HL-60 (cell line): ENCODE measurements around the gene SETBP1.

ENCODE experiments used
- CTCF ChIP-seq: IDR thresholded peaks from one replicate; pipeline ENCODE4 v1.5.1; 2011; ENCODE audit warnings: low read length, control low read depth, inconsistent platforms; ENCODE audit not compliant: insufficient read depth
- GABPA ChIP-seq: IDR thresholded peaks from 2 replicates; pipeline ENCODE4 v1.6.1; 2012; ENCODE audit warnings: low read depth
- POLR2AphosphoS5 ChIP-seq: IDR thresholded peaks from 2 replicates; pipeline ENCODE4 v1.6.1; 2012; ENCODE audit warnings: low read depth
- REST ChIP-seq: IDR thresholded peaks from 2 replicates; pipeline ENCODE4 v1.6.1; 2012; ENCODE audit warnings: low read depth; ENCODE audit not compliant: insufficient replicate concordance
- SPI1 ChIP-seq: IDR thresholded peaks from 2 replicates; pipeline ENCODE4 v1.6.1; 2012; ENCODE audit warnings: low read depth, mild to moderate bottlenecking, borderline replicate concordance

GRCh38 chr18:44842588-44843412 is 162.1 kb downstream of the SETBP1 start:
- TF ChIP-seq CTCF (no peak), REST (no peak), POLR2AphosphoS5 (no peak), SPI1 (no peak), GABPA (no peak)
